KBM-7 (cell line): Measurements from ENCODE around the gene GCLC.
"Not testable (repeated sequence)": the region's sequence is repeated elsewhere in the genome, so short reads cannot be mapped to it uniquely, and the experiment has no call there.

Source experiments
- DNase-seq: peaks from one replicate; pipeline ENCODE4 v3.0.0-alpha.2; 2015
- in situ Hi-C: fragments of 300-500 bp; cut with MboI; formaldehyde crosslinking; loops from 2 replicates; pipeline ENCODE4 v1.14.3; 2020; ENCODE audit warnings: low sequenced_read_pairs, low pct_unique_long_range_greater_than_20kb, mixed read lengths

The GCLC gene

DNA sequence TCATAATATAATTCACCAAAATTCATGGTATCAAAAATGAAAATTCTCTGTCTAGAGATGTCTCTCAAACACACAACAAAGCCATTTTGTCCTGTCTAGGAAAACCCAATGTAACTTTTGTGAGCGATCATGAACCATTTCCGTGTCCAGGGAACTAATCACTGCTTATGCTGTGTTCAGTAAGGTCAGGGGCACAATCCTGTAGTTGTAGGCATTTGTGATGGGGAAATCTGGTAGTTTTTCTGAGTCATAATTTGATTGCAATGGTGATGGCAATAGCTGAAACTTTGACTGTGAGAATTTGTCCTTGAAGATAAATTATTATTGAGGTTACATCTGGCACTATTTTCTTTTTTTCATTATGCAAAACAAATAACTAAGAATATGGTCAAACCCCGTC is 21.0 kb upstream of the GCLC start:
- in situ Hi-C loops = no loop called here

DNA sequence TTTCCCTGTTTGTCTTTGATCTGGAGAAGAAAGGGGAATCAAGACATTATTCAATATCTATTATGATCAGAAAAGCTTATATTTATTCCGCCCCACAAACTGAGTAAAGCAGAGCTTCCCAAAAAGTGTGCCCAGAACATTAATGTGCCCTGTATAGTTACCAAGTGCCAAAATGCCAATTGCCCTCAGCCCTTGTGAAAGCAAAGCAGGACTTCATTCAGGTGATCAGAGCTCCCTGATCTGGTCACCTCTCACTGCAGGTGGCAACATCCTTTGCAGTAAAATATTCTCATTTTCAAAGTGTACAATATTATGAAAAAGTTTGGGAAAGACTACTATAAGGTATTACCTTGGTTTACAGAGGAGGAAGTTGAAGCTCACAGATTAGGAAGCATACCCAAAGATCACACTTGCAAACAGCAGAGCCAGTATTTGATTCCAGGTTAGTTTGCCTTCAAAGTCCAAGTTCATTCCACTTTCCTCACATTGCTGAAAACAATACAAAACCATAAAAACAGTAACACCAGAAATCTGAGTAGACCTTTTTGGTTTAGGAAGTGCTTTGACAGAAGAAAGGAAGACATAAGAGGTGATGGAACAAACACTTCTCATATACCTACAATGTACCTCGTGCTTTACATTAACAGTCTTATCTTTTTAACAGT is 19.6 kb upstream of the GCLC start:
- no peak for DNase-seq
- in situ Hi-C loops = no loop called here

More for the DNA sequence above, 21.0 kb upstream of the GCLC start:
- no peak for DNase-seq

GRCh38 chr6:53556986-53557715 is 12.2 kb upstream of the GCLC start:
- no peak for DNase-seq
- in situ Hi-C loops = no loop called here

GRCh38 chr6:53553600-53553999 is 8.7 kb upstream of the GCLC start:
- DNase-seq, in situ Hi-C loops: not testable (repeated sequence)

- DNase-seq = peak; percentile 65
- in situ Hi-C loops = not testable (repeated sequence)
These were observed 6.8 kb upstream of the GCLC start for GRCh38 chr6:53551681-53552080.

DNA sequence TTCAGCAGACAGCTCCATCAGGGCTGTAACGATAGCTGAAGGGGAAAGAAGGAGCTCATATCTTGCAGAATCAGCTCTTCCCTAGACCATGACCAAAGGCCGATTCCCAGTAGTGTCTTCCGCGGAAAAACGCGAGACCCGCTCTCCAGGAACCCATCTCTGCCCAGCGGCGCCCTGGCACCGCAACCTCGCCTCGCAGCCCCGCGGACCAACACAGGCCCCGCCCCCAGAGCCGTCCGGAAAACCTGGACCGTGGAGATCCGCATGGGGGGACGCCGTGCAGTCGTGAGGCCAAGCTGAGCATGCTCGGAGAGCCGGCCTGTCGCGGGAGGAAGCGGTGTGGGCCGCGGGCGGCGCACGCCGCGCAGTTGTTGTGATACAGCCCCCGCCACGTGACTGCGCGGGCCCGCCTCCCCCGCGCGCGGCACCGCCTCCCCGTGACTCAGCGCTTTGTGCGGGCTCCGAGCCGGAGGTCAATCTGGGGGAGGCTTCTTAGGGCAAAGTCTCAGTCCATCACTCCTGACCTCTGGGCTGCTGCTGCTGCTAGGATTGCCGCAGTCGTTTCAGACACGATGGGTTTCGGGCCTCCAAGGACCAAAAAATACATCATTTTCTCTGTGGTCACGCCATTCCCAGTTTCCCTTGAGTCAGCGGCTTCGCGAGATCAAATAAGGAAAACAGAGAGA is 3.1 kb upstream of the GCLC start:
- peak; percentile 95 for DNase-seq
- in situ Hi-C loops = no loop called here

GRCh38 chr6:53547166-53547810 is 2.4 kb upstream of the GCLC start:
- no peak for DNase-seq
- in situ Hi-C loops = no loop called here

GRCh38 chr6:53546281-53546680 is 1.4 kb upstream of the GCLC start:
- in situ Hi-C loops = no loop called here
- DNase-seq = no peak

DNA sequence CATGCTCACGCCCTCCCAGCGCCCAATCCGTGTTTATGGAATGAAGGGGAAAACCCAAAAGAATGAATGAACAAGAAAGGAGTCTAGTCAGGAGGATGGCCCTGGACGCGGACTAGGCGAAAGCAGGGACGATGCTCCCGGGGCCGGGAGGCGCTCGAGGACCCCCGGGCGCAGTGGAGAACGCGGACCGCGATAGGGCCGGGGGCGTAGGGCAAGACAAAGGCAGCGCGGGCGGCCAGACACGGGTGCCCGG is 758 bp downstream of the GCLC start:
- in situ Hi-C loops = no loop called here
- no peak for DNase-seq

DNA sequence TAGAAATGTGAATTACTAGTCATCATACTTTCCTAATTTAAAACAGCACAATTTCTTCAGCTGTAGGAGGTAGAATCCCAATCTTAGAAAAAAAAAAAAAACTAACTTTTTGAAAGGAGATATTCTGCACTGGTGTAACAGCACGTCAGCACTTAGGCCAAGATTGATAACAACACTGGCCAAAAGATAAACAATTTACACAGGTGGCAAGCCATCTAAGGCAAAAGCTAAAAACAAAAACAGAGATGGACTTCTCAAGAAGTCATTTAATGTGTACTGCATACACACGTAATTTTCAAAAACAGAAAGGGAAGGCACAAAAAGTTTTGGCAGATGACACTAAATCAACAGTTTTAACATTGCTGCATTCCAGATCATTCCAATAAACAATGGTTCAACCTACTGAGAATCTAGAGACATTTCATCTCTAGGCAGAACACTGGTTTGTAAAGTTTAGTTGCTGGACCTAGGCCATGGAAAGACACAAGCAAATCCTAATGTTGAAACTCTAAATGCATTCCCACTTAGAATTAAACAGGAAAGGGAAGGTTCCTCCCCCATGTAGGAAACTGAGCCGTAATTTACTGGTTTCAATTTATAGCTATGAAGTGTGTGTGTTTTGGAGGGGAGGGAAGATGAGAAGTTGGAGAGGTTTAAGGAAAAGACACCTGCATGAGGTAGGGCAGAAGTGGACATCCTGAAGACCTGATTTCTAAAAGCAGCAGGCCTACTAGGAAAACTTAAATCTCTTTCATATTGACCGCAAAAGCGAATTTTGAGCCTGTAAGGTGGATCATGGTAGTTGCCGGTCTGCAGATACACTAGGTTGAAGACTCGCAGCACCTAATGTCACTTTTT is 1.3 kb downstream of the GCLC start:
- in situ Hi-C loops = no loop called here
- DNase-seq = peak; percentile 38

DNA sequence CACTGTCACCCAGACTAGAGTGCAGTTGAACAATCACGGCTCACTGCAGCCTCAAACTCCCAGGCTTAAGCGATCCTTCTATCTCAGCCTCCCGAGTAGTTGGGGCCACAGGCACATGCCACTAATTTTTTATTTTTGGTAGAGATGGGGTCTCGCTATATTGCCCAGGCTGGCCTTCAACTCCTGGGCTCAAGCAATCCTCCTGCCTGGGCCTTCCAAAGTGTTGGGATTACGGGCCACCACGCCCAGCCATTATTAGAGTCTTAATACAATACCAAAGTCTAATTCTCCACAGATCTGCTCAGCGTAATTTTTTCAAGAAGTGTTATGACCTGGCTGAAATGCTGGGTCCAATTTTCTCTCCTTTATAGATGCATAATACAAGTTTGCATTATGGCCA is 3.0 kb downstream of the GCLC start:
- in situ Hi-C loops = no loop called here
- no peak for DNase-seq

DNA sequence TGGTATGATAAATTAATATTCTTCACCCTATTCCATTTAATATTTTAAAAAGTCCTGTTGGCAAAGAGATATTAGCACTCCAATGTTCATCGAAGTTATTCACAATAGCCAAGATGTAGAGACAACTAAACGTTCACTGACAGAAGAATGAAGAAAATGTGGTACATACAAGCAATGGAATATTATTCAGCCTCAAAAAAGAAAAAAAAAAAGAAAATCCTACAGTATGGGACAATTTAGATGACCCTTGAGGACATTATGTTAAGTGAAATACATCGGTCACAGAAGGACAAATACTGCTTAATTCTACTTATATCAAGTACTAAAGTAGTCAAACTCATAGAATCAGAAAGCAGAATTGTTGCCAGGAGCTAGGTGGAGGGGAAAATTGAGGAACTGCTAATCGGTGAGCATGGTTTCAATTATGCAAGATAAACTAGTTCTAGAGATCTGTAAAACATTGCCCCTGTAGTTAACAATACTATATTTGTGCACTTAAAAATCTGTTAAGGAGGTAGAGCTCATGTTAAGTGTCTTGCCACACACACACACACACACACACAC is 4.7 kb downstream of the GCLC start:
- DNase-seq = no peak
- in situ Hi-C loops = no loop called here

DNA sequence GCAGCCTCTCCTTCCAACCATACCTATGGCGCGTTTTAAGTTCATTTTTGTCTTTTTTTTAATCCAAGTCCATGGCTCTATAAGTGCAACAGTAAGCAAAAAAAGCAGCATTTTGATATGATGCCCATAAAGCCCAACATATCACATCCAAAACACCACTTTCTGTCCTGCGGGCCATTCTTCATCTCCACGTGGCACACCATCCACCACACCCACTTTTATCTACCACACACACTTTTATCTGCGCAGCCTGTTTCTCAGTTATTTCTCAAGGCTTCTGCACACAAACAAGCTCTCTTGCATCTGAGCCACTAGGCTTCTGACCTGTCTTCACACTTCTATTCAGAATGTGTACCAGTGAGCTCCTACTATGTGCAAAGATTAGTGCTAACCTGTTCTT is 5.3 kb downstream of the GCLC start:
- no peak for DNase-seq
- in situ Hi-C loops = no loop called here

DNA sequence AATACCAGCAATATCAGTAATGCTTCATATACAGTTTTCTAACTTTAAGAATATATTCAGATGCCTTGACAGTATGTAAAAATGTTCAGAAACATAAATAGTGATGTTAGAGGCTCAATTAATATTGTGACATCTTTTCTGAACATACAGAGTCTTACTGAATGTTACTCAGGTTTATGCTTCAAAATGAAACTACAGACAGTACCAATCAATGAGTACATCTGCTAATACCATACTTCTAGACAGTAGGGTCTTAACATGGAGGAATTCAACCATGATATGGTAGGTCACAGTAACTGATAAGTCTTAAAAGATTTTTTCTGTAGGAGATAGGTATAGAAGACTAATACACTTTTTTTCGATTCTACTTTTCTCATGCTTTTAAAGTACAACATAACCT is 8.3 kb downstream of the GCLC start:
- in situ Hi-C loops = no loop called here
- no peak for DNase-seq

GRCh38 chr6:53532942-53533341 is 12.0 kb downstream of the GCLC start:
- DNase-seq = no peak
- in situ Hi-C loops = no loop called here

DNA sequence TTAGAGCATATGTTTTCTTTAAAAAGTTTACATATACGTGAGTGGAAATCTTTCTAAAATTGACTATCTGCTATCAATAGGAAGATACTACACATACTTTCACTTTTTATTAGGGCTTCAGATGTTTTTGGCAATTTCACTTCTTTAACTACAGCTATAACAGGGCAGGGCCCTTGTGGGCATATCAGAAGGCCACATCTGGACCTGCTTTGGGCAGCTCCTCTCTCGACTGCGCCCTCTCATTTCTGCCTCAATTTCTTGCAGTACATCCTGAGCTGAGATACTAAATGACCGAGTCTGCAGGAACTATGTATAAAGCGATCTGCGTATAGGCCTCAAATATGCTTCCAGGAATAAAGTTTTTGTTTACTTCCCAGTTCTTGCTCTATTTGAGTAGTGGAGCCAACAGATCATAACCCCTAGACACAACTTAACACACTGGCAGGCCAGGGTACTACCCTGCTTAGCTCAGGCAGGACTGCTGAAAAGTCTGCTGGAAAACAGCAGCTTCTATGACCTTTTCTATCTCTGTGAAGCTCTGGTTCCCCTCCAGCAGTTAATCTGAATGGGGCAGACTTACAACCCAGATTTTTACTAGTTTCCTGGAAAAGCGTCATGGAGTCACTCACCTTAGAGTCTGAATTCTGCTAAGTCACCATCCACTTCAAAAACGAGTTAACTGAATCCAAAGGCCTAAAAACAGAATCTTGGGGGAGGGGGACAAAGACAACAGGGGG is 12.7 kb downstream of the GCLC start:
- in situ Hi-C loops = no loop called here
- peak; percentile 15 for DNase-seq

DNA sequence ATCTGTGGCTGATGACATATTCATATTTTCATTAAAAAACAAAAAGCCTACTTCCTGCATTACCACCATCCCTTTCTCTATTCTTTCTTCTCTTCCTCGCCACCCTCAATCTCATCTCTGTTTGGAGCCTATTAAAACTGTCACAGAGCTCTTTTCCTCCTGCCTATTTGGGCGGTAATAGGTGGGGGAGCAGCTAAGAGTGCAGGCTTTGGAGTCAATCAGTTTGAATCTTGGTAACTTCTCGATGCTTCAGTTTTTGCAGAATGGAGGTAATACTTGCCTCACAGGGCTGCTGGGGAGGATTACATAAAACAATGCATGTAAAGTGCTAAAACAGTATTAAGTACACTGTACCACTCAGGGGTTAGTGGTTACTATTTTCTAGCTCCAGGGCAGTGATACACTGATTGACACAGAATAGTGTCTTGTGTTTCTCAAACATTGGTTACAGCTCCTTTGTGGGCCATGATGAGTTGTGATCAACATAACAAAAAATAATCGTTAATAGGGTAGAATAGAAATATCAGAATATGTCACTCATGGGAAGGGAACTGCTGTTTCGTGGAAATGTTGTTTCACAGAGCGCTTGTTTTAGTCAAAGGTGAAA is 14.0 kb downstream of the GCLC start:
- in situ Hi-C loops = no loop called here
- DNase-seq = no peak

DNA sequence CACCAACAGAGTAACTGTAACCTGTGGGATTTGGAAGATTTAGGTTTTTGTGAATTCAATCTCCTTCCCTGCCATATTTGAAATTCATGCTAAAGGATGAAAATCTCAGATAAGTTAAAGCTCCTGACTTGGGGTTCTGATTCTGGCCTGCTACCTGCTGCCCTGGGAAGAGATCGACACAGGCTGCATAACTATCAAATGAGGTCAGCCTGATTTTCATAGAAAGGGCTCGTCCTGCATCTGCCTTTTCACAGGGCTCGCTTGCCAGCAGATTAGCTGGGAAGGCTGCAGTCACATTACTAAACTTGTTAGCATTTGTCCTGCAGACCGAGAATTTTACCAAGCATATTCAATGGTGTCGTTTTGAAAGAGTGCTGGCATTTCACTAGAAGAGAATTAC is 14.6 kb downstream of the GCLC start:
- DNase-seq = no peak
- in situ Hi-C loops = no loop called here
